HUDEP-2 (cell line): ENCODE results near the gene CDY1B.
"Not testable (repeated sequence)": the region's sequence is repeated elsewhere in the genome, so short reads cannot be mapped to it uniquely, and the experiment has no call there.

Experiments used
- DNase-seq, 76 experiments: peaks; one replicate each; lab custom pipeline; 2025; ENCODE audit not compliant: unreplicated experiment in 76 of 76; lab: John Stamatoyannopoulos, UW

CDY1B gene

GRCh38 chrY:24047919-24048318 lies at the start of gene CDY1B:
Gene CDY1B (minus strand): TSS chrY:24048019. CDS start chrY:24047688, 331 bp downstream.
- DNase-seq = not testable (repeated sequence)

GRCh38 chrY:24049525-24049924 lies 1.7 kb upstream of the CDY1B start:
- not testable (repeated sequence) for DNase-seq

- DNase-seq = not testable (repeated sequence)
Measured at GRCh38 chrY:24043209-24043608, 4.6 kb downstream of the CDY1B start.

- not testable (repeated sequence) for DNase-seq
Measured at GRCh38 chrY:24039008-24039718, 8.7 kb downstream of the CDY1B start.

- not testable (repeated sequence) for DNase-seq
Measured at GRCh38 chrY:24026212-24027103, 21.4 kb downstream of the CDY1B start.
